GM19035 (cell line): ENCODE data around the gene LCP2.

Experiments used
- ATAC-seq: cut with Tn5 transposase; IDR thresholded peaks from one replicate; pipeline ENCODE4 v1.9.1; 2021; ENCODE audit not compliant: unreplicated experiment

LCP2 gene

DNA sequence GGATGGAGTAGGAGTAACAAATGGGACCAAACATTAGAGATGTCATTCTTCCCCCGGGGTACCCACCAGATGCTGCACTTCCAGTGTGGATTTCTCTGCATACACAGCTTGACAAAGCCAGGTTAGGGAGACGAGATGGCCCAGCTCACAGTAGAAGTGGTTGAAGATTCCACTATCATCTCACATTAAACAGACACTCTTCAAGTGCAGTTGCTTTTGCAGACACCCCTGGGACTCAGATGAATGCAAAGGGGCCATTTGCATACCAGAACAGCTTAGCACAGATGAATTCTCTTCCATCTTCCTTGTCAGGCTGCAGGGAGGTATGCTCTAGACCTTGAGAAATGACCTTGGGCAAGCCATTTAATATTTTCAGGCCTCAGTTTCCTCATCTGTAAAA lies 77.4 kb downstream of the LCP2 start:
- no peak for ATAC-seq

DNA sequence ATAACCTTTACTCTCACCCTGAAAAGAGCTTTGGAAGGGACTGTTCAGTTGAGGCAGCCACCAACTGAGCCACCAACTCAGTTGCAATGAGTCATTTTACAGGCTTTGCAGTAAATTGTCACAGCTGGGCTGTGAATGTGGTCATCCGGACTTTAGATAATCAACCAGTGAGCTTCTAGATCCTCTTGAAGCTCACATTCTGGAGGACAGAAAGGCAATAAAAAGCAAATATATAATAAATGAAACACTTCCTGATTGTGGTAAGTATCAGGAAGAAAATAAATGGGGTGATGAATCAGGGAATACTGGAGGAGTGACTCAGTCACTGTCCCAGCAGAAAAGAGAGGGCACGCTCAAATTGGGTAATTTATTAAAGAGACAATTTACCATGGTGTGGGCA lies 78.0 kb downstream of the LCP2 start:
- no peak for ATAC-seq

GRCh38 chr5:170218726-170219125 lies 78.9 kb downstream of the LCP2 start:
- no peak for ATAC-seq

DNA sequence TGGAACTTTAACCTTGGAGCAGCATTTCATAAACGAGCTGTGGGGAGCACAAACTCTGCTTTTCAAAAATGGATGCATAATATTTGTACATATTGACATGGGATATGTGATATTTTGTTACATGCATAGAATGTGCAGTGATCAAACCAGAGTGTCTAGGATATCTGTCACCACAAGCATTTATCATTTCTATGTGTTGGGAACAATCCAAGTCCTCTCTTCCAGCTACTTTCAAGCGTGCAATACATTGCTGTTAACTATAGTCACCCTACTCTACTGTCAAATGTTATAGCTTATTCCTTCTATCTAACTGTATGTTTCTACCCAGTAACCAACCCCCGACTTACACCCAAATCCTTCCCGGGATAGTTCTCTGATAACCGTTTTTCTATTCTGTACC lies 79.7 kb downstream of the LCP2 start:
- ATAC-seq: no peak

DNA sequence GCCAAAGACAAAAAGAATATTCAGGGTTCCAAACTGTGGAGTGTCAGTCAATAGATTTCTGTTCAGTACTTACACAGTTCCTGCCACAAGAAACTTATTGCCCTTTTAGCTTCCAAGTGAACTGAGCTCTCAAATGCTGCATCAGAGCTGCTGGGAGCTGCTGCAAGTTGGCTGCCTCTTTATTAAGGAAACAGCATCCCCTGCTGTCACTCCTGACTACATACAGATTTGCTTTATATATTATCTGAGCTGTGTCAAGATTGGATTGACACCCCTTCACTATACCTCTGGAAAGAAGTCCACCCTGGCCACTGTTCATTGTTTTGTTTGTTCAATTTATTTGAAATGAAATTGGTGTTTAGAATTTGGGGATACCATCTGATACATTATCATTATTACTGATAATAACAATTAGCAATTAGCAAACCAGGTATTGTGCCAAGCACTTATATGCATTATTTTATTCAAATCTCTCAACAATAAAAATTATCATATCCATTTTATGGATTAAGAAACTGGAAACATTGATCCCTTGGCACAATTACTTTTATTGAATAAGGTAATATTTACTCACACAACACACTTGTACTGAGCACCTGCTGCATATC lies 81.2 kb downstream of the LCP2 start:
- ATAC-seq: no peak

- no peak for ATAC-seq
Measured at GRCh38 chr5:170211575-170212334, 85.8 kb downstream of the LCP2 start.

- no peak for ATAC-seq
Measured at GRCh38 chr5:170206958-170207357, 90.6 kb downstream of the LCP2 start.

DNA sequence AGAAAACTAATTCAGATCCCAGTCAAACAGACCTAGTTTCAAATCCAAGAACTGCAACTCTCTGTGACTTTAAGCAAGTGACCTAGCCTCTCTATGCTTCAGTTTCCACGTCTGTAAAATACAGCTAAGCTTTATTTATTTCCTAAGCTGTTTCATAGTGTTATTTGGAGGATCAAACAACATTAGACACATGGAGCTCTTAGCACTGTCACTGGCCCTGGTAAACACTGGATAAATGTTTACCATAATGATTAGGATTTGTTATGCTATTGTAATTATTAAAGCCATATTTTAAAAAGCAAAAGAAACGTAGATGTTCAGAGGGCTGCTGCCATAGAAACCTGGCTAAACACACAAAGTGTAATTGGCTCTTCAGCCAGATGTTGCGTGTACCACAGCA lies 91.4 kb downstream of the LCP2 start:
- ATAC-seq: no peak

DNA sequence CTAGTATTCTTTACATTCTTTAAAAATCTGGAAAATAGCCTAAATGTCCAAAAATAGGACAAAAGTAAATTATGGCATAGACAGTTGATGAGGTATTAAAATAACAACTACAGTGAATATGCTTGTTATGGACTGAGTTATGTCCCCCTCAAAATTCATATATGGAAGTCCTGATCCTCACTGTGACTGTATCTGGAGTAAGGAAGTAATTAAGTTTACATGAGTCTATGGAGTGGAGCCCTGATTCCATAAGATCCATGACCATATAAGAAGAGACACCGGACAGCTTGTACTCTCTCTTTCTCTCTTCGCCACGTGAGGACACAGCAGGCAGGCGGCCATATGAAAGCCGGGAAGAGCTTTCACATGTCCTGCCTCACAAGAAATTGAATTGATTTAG lies 93.4 kb downstream of the LCP2 start:
- ATAC-seq: no peak

GRCh38 chr5:170202117-170202516 lies 95.5 kb downstream of the LCP2 start:
- ATAC-seq: no peak

DNA sequence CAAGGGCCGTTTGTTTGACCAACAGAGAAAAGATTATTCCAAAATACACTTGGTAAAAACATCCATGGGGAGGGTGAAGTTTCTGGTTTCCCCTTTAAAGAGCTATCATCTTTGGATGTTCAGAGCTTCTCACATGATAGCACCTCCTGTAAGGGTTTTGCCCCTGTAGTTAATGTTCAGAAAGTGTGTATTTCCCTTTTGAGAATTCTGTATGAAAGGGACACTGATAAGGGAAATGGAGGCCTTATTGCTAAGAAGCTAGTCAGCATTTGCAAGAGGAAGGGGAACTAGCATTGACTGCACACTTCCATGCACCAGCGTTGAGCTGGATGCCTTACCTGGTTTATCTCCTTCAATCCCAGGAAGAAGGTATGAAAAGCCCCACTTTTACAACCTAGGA lies 96.3 kb downstream of the LCP2 start:
- no peak for ATAC-seq

- ATAC-seq: no peak
Measured at GRCh38 chr5:170200876-170201275, 96.7 kb downstream of the LCP2 start.
